ENCODE results near the gene INPP5A.

INPP5A gene

GRCh38 chr10:132616170-132616995 is 78.8 kb downstream of the INPP5A start:
- no peak for FAIRE-seq

- FAIRE-seq: no peak
Measured at GRCh38 chr10:132616996-132617736, 79.6 kb downstream of the INPP5A start.

GRCh38 chr10:132617737-132618052 is 80.1 kb downstream of the INPP5A start:
- no peak for FAIRE-seq

- no peak for FAIRE-seq
Measured at GRCh38 chr10:132618158-132618919, 80.8 kb downstream of the INPP5A start.

GRCh38 chr10:132619927-132620326 is 82.3 kb downstream of the INPP5A start:
- no peak for FAIRE-seq

GRCh38 chr10:132624061-132624846 is 86.7 kb downstream of the INPP5A start:
- no peak for FAIRE-seq

GRCh38 chr10:132624847-132625471 is 87.4 kb downstream of the INPP5A start:
- FAIRE-seq: no peak

- FAIRE-seq: no peak
Measured at GRCh38 chr10:132626019-132626760, 88.6 kb downstream of the INPP5A start.

GRCh38 chr10:132626761-132627665 is 89.4 kb downstream of the INPP5A start:
- no peak for FAIRE-seq

- FAIRE-seq: no peak
Measured at GRCh38 chr10:132627666-132628531, 90.3 kb downstream of the INPP5A start.

- no peak for FAIRE-seq
Measured at GRCh38 chr10:132628966-132629900, 91.6 kb downstream of the INPP5A start.

- no peak for FAIRE-seq
Measured at GRCh38 chr10:132630156-132630555, 92.6 kb downstream of the INPP5A start.

- no peak for FAIRE-seq
Measured at GRCh38 chr10:132630666-132631337, 93.2 kb downstream of the INPP5A start.

- no peak for FAIRE-seq
Measured at GRCh38 chr10:132631338-132631735, 93.8 kb downstream of the INPP5A start.

- no peak for FAIRE-seq
Measured at GRCh38 chr10:132632091-132632561, 94.5 kb downstream of the INPP5A start.

GRCh38 chr10:132632851-132633684 is 95.5 kb downstream of the INPP5A start:
- no peak for FAIRE-seq
